GM12891 (cell line): ENCODE measurements around the gene RACK1.
A peak's percentile ranks its signal among the peaks of the same experiment; 100 is the strongest.

ENCODE experiments used
- PAX5 ChIP-seq: IDR thresholded peaks from 2 replicates; pipeline ENCODE4 v1.6.1; 2011; ENCODE audit warnings: low read length, moderate library complexity, mild to moderate bottlenecking; ENCODE audit not compliant: insufficient read depth, severe bottlenecking
- POLR2A ChIP-seq: IDR thresholded peaks from 2 replicates; pipeline ENCODE4 v1.6.1; 2011; ENCODE audit warnings: low read depth, low read length, control low read depth
- POLR2AphosphoS5 ChIP-seq: IDR thresholded peaks from 2 replicates; pipeline ENCODE4 v1.6.1; 2011; ENCODE audit warnings: low read depth, low read length, control low read depth
- POU2F2 ChIP-seq: IDR thresholded peaks from 2 replicates; pipeline ENCODE4 v1.6.1; 2011; ENCODE audit warnings: low read depth, mild to moderate bottlenecking, control low read depth, low read length, moderate library complexity
- SPI1 ChIP-seq: IDR thresholded peaks from 2 replicates; pipeline ENCODE4 v1.6.1; 2011; ENCODE audit warnings: low read depth, low read length, control low read depth
- TAF1 ChIP-seq: IDR thresholded peaks from 2 replicates; pipeline ENCODE4 v1.6.1; 2011; ENCODE audit warnings: low read depth, low read length, control low read depth

GRCh38 chr5:181235689-181236366 is 7.9 kb downstream of the RACK1 start:
- TF ChIP-seq POLR2AphosphoS5 (peak; percentile 84), POLR2A (peak; percentile 81), TAF1 (no peak), SPI1 (no peak), PAX5 (no peak), POU2F2 (no peak; the same call in 1 of the 2 replicates)
